NCI-H1105 (cell line): Measurements from ENCODE around the gene CCT7.
"Not testable (repeated sequence)": the region's sequence is repeated elsewhere in the genome, so short reads cannot be mapped to it uniquely, and the experiment has no call there.

Experiments
- DNase-seq: peaks from one replicate; lab custom pipeline; 2025; lab: John Stamatoyannopoulos, UW

The CCT7 gene

DNA sequence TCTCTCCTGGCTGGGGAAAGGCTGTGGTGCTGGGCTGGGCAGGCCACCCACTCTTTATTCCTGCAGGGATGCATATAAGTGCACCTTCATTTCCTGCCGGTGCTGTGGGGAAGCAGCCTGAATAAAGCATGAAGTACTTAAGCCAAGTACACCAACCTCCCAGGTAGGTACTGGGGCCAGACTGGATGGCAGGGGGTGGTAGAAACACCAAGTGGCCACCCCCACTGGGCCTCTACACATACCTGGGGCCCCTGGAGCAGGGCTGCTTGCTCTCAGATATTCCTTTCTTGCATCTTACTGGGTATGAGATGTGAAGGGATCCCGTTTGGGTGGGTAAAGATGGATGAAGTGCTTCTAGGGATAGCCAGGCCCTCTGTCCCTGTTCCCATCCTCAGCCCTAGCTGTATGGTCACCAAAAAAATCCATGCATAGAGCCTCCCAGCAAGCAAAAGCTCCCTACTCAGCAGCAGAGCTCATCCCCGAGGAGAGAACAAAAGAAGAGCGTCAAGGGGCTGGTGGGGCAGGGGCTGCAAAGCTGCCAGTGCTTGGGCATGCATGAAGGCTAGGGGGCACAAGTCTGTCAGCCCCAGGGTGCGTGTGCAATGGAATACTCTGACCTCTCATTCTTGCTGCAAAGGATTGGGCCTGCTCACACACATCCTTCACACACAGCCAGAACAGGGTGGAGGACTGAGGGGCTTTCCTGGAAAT, 22.0 kb downstream of the CCT7 start:
- DNase-seq, result no peak

DNA sequence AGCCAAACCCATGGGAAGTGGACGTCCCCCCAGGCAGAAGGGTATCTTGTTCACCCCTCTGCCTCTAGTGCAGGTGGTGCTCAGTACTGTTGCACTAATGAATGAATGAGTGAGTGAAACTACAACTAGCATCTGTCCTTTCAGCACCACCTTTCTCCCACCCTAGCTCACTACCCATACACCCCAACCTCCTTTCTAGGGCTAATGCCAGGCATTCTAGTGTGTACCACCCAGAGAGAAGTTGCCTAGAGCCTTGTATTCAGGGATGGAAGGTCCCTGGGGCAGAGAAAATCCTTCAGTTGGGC, 22.5 kb downstream of the CCT7 start:
- no peak for DNase-seq

DNA sequence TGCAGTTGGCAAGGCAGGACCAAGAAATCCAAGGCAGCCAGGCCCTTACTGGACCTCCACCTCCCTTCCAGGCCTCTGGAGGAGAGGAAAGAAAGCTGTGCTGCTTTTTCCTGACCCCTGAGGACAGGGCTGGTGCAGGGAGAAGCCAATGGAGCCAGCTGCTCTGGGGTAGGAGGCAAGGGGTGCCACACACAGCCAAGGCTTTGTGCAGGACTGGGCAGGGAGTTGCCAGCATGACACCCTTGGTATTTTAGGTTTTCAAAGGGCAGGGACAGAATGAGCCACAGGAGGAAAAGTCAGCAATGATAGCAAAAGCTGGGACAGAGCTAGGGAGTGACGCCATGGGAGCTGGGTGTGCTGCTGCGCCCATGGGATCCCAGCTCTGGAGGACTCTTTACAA, 22.9 kb downstream of the CCT7 start:
- DNase-seq, result no peak

DNA sequence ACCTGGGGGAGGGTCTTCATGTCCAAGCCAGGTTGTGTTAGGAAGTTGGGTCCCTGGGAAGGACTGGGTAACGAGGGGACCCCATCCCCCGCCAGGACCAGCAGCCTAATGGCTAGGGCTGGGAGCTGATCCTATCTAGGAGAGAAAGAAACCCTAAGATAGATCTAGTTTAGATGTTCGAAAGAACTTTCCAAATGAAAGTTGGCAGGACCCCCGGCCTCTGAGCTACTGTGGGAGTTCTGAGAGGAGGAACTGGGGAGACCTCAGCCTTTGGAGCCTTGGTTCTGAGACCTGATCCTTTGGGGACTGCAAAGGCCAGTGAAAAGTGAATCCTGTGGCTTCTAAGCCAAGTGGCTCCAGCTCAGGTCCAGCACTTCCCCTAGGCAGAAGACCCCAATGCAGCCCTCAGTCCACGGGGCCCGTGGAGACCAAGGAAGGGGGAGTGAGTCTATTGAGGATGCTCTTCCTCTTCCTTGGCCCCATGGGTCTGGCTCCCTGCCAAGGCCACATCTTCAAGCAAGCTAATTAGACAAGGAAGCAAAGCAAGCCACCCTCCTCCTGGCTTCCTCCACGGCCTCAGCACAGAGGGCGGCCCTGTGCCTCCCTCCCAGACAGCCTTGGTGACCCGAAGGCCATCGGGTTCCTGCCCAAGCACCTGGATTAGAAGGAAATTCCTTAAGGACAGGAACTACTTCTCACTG, 23.5 kb downstream of the CCT7 start:
- DNase-seq, result no peak

DNA sequence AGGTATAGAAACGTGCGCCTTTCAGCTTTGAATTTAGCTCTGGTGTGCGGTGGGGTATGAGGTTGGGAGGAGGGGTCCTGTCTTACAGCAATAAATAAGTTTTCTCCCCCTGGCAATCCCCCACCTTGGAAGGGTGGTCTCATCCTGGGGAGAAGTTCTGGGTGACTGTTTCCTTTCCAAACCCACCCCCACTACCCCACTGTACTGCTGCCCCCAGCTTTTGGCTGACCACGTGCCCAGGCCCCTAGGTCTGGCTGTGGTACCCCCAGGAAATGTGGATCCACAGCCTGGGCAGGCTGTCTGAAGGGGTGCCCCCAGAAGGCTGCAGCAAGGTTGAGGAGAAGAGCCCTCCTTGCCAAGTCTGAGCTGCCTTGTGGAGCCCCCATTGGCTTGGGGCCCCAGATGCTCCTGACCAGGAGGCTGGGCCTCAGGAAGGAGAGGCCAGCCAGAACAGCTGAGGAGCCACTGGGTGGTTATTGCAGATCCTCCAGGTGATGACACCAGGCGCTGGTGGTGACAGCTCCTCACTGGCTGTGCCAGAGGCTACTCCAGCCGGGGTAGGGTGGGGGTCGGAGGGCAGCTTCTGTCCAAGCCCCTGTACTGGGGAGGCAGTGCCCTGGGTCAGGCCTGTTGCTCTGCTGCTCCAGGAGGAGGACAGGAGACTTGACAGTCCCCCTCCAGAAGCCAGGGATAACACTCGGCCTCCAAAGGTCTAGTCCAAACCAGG, 24.2 kb downstream of the CCT7 start:
- no peak for DNase-seq

DNA sequence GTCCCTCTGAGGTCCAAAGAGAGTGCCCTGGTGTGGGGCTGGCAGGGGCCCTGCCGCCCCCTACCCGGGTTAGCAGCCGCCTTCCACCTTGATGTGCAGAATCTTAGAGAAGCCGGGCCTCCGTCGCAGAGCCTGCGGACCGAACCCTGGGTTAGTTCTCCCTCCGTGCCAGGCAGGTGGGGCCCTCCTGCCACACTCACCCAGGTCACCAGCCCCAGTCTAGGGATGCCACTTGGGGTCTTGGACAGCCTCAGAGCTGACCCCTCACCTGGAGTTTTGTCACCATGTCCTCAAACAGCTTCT, 24.8 kb downstream of the CCT7 start:
- no peak for DNase-seq

DNA sequence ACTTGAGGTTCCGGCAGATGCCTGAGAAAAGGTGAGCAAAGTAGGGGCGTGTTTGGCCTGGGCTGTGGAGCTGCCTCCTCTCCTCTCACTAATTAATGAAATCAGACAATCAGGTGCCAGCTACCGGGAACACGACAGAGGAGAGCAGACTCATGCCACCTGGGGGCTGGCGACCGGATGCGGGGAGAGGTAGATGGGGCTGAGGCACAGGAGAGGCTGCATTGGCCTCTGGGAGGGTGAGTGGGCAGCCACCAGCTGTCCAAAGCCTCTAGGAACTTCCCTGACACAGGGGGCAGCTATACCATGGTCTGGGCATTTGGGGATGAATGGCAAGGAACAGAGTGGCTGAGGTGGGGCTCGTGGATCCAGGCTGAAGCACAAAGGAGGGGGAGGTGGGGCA, 25.2 kb downstream of the CCT7 start:
- DNase-seq, result no peak

DNA sequence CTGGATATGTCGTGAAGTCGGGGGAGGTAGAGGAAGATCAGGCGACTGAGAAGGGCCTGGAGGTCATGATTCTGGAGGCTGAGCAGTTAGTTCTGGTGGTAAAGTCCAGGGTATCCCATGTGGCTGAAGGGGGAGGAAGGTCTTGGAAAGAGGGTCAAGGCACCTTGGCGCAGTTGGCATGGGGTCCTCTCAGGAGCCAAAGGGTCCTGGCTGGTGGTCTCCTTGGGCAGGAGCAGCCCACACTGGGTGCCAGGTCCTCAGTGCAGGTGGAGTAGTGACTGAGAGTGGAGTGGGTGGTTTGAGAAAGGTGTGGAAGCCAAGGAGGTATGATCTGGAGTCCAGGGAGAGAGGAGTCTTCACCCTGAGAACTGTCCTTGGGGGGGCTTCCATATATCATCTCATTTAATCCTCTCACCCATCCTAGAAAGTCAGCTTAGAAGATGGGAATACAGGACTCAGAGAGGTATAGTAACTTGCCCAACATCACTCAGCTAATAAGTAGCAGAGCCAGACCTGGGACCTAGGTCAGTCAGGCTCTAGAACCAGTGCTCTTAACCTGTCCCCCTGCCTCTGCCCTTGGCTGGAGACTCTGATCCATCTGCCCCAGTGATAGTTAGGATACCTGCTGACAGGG, 25.7 kb downstream of the CCT7 start:
- DNase-seq, result no peak

DNA sequence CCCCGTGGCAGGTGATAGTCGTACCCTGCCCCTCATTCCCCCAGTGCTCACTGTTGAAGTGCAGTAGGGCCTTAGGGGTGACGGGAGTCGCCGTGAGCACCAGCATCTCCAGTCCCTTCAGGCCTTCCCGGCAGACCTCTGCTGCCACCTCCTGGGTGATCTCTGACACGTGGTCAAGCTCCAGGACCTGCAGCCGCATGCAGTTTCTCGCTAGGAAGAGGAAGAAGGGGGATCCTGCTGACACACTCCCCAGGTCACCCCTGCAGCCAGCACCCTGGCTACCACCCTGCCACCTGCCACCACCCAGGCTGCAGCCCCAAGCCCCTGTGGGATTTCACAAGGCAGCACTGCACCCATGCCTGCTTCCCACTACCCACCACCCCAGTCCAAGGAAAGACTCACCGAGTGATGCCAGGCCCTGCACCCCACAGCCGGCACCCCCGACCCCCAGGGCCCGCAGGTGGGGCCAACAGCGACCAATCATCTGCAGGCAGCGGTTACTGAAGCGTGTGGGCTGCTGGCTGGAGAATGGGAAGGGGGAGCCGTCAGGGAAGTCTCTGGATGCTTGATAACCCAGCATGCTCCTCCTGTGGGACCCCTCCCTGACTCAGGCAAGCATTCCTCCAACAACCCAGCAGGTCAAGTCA, 26.4 kb downstream of the CCT7 start:
- no peak for DNase-seq

DNA sequence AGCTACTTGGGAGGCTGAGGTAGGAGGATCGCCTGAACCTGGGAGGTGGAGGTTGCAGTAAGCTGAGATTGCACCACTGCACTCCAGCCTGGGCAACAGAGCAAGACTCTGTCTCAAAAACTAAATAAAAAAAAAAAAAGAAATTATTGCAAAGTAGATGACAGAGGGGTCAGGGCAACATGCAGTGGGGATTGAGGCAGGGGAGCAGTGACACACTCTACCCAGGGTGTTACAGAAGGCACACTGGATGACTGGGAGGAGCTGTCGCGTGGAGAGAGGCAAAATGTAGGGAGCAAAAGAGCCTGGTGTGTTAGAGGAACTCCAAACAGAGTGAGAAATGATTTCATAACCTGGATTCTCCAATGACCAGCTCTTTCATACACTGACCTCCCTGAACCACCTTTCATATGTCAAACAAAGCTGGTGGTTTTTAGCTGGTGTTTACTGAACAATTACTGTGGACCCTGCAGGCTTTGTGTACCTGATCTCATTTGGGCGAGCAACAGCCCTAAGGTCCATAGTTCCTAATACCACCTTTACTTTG, 28.1 kb downstream of the CCT7 start:
- no peak for DNase-seq

DNA sequence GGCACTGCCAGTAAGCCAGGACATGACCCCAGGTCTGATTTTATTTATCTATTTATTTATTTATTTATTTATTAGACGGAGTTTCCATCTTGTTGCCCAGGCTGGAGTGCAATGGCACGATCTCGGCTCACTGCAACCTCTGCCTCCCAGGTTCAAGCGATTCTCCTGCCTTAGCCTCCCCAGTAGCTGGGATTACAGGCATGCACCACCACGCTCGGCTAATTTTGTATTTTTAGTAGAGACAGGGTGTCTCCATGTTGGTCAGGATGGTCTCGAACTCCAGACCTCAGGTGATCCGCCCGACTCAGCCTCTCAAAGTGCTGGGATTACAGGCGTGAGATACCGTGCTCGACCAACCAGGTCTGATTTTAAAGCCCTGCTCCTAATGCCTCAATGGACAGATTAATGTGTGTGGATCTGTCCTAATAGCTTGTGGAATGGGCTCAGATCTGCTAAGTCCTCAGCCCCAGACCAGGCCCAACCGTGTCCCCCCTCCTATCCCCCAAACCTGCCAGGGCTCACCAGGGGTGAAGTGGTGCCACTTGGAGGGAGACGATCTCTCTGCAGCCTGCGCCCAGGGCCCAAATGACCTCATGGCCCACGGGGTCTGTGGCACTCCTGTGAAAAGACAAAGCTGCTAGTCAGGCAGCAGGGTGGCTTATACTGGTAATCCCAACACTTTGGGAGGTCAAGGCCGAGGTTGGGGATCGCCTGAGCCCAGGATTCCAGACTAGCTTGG, 28.8 kb downstream of the CCT7 start:
- DNase-seq, result not testable (repeated sequence)

DNA sequence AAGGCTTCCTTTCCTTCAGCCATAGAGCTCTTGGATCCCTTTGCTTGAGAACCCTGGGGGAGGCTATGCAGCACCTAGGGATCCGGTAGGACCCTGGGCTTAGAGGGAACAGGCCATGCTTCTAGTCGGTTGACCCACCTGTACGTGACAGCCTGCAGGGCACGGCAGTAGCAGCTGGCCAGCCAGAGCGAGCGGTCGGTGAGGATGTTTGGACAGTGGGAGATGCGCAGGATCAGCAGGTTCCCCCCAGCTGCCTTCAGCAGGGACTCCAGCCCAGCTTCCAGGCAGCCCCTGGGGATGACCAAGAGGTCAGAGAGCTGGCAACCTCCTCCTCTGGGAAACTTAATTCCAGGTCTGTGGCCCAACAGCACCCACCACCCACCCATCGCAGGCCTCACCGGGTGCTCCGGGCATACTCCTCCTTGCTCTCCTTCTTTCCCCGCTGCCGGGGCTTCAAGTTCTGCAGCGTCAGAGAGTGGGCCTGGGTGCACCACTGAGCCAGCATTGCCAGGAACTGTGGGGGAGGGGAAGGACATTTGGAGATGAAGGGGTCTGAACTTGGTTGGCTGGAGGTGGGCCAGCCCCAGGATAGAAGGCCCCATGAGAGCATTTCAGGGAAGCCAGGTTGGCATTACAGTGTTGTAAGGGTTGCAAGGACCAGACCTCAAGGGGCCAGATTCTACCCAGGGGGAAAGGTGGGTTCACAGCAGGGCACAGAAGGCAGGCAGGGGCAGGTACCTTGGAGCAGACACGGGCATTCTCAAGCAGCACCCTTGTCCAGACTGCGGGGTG, 29.6 kb downstream of the CCT7 start:
- no peak for DNase-seq

DNA sequence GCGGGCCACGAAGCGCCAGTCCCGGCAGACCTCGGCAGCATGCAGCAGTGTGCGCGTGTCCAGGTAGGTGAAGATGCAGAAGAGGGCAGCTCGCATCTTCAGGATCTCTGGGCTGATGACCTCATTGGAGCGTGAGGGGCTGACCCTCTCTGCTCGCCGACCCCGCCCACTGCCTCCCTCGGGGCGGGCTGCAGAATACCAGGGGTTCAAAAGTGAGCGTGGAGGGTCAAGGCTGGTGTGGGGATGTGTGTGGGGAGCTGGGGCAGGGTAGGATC, 30.2 kb downstream of the CCT7 start:
- no peak for DNase-seq

DNA sequence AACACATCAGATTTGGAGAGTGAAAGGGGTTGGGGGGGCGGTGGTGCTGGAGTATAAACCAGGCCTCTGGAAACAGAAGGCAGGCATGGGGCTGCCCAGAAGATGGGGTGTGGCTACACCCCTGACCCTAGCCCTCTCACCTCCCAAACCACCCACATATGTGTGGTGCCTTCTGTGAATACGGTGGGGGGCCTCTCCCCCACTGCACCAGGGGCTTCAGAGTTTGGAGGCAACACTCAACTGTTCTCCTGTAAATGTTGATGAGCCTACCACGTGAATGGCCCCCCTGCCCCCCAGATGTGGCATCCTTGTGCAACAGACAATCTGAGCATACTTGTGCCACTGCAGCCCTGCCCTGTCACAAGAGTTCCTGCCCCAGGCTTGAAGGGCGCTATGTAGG, 30.7 kb downstream of the CCT7 start:
- no peak for DNase-seq

DNA sequence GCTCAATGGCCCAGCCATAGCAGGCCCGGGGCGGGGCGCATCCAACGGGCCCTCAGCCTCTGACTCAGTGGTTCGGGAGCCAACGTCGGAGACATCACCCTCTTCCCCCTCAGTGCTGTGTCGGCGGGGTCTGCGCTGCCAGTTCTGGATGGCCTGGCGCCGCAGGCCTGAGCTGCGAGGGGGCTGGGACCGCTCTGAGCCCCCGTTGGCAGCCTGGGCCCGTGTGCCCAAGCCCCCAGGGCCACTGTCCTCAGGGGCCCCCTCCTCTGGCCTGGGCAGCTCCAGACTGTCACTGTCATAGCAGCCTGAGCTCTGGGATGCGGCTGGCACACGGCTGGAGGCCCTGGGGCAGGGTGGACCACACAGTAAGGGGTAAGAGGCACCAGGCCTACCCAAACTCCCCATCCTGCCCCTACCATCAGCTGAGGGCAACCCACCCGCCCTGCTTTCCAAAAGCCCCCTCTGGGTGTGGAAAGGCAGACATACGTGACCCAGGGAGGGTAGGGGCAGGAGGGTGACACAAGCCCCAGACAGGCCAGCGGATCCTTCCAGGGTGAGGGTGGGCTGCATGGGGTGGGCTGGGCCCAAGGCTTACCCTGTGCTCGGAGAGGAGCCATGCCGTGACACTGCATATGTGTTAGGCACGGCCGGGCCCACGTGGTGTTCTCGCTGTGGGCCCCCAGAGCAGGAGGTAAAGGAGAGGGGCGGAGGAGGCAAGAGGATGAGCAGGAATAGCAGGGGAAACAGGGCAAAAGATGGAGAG, 31.4 kb downstream of the CCT7 start:
- no peak for DNase-seq

DNA sequence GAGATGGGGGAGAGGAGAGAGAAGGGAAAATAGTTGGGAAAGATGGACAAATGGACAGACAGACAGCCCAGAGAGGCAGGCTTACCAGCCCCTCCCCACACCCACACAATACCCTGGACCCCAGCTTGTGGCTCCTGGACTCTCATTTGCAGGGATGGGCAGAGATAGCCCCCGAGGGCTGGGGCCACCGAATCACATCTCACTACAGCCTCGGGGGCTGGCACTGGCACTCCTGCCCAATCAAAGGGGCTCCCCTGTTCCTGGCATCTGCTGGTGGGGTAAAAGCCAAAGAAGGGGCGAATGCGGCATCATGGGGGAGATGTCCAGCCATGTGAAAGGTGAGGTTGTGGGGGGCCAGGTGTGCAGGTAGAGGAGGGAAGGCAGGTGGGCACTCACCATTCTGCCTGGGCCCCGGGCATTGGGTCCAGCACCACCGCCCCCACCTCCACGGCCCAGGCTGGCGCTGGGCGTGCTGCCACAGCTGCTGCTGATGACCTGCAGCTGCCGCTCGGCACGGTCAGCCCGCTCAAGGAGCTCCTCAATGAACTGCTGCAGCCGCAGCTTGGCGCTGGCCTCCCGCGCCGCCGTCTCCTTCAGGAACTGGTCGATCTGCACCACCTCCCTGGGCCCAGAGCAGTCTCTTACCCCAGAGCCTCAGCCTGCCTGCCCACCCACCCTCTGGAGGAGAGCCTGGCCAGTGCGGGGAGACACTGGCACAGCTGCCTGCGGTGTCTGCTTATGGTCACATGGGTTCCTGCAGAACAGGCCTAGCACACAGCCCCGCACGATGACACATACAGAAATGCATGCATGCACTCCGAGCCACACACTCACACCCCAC, 32.2 kb downstream of the CCT7 start:
- no peak for DNase-seq

DNA sequence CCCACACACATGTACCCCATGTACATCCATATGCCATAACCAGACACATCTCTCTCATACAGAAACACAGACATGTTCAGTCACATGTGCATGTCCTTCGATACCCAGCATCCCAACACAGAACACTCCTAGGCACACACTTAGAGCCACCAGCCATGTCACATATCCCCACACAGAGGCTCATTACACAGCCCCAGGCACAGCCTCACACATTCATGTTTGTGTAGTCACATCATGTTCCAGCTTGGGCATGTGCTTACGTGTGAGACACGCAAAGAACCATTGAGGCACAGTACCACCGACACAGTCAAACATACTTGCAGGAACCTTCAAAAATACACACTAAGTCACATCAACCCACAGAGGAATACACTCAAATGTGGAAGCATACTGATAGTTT, 32.9 kb downstream of the CCT7 start:
- DNase-seq, result no peak

DNA sequence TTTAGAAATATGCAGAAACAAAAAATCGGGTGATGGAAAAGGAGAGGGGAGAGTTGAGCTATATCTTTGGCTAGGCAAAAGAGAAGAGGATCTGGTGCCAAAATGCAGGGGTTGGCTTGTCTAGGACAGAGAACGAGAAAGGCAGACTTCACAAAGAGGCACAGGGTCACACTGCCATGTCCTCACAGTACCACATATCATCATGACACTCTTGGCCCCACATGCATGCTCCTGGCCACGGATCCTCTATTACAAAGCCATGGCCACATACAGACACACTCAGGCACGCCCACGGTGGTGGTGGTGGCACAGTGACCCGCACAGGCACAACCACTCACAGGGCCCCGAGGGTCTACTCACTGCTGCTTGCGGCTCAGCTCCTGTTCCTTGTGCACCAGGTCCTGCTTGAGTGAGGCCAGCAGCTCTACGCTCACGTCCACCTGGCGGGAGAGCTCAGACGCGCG, 34.3 kb downstream of the CCT7 start:
- DNase-seq, result no peak
